HG03575 (cell line): ENCODE results near the gene NRAP.

Experiments used
- ATAC-seq: cut with Tn5 transposase; IDR thresholded peaks from one replicate; pipeline ENCODE4 v1.9.1; 2021; ENCODE audit not compliant: unreplicated experiment, insufficient number of reproducible peaks, low FRiP score; ENCODE audit errors: extremely low read depth

The NRAP gene

DNA sequence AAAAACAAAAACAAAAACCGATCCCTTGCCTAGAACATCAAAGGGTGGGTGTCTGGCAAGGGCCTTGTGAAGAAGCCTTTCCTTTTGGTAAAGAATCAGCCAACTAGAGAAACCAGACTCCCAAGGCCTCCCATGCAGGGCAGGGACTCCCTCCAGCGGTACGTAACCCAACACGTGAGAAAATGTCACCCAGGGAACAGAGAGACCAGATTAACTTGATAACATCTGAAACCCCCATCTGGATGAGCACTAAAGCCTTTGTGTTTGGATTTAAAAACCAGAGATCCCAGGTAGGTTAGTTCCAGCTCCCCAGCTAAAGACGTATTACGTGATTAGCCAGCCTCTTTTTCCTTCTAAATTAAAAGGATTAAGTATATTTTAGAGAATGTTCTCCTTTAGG is 114.0 kb downstream of the NRAP start:
- no peak for ATAC-seq

- no peak for ATAC-seq
These were observed 116.4 kb downstream of the NRAP start for GRCh38 chr10:113547426-113547825.

GRCh38 chr10:113544392-113544791 is 119.4 kb downstream of the NRAP start:
- ATAC-seq: no peak

GRCh38 chr10:113543107-113543955 is 120.5 kb downstream of the NRAP start:
- ATAC-seq: no peak

GRCh38 chr10:113541549-113541927 is 122.3 kb downstream of the NRAP start:
- no peak for ATAC-seq

- ATAC-seq: no peak
These were observed 122.8 kb downstream of the NRAP start for GRCh38 chr10:113540845-113541548.

DNA sequence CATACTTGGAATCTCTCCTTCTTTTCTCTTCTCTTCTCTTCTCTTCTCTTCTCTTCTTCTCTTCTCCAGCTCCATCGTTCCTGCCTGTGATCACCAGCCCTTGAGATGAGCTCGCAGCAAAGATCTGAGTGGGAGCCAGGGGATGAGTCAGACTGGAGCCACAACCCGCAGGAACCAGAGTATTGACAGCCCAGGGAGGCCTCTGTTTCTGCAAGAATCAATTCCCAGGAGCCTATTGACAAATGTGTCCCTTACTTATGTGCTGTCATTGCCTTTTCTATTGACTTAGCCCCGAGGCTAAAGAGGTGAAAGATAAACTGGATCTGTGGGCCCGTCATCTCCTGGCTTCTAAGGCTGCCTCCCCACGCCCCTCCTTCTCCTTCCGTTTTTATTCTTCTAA is 124.1 kb downstream of the NRAP start:
- ATAC-seq: no peak
